Measurements from ENCODE around the gene ANKRD16.

GRCh38 chr10:5903563-5903962 lies 13.9 kb upstream of the ANKRD16 start:
- TF ChIP-seq CTCF (IDR thresholded peaks at IDR 0.05) (no peak), EP300 (IDR thresholded peaks at IDR 0.05) (no peak), POLR2A (IDR thresholded peaks at IDR 0.05) (no peak)
